K562 (cell line): ENCODE measurements around the gene FOXP3. TPM values are rescaled to one million over a fixed set of nuclear protein-coding genes. Genes with fewer than 3 reads are reported as not detected.

Experiments used
- ARNT ChIP-seq, 2 experiments: fragments of 450-650 bp; IDR thresholded peaks; 2 replicates each; pipeline ENCODE4 v1.6.1; 2016; ENCODE audit warnings: mild to moderate bottlenecking in 1 of 2
- ATF4 ChIP-seq: fragments of 450-650 bp; formaldehyde crosslinking; IDR thresholded peaks from 2 replicates; pipeline ENCODE4 v1.4.0; 2022; ENCODE audit warnings: mild to moderate bottlenecking, moderate library complexity
- BCLAF1 ChIP-seq, 2 experiments: fragments of 450-650 bp in 1 of 2; IDR thresholded peaks; 2 replicates each; pipeline ENCODE4 v1.6.1; 2011 to 2017; ENCODE audit warnings: low read depth in 2 of 2, antibody characterized with exemption in 1 of 2, borderline replicate concordance in 1 of 2, low read length in 1 of 2, mild to moderate bottlenecking in 1 of 2, mixed read lengths in 1 of 2; ENCODE audit not compliant: control insufficient read depth in 1 of 2
- CC2D1A ChIP-seq: fragments of 450-650 bp; IDR thresholded peaks from 2 replicates; pipeline ENCODE4 v1.6.1; 2017; ENCODE audit warnings: mild to moderate bottlenecking
- ELF2 ChIP-seq: fragments of 250-450 bp; sonication (Bioruptor Pico); IDR thresholded peaks from 2 replicates; pipeline ENCODE4 v1.5.0; 2021; ENCODE audit warnings: mild to moderate bottlenecking
- KLF10 ChIP-seq: fragments of 250-450 bp; sonication (Bioruptor Pico); IDR thresholded peaks from 2 replicates; pipeline ENCODE4 v1.6.1; 2021; ENCODE audit warnings: matching md5 sums
- MEF2A ChIP-seq: IDR thresholded peaks from 2 replicates; pipeline ENCODE4 v1.6.1; 2011; ENCODE audit warnings: low read depth, mild to moderate bottlenecking, low read length, moderate library complexity; ENCODE audit not compliant: control insufficient read depth
- RBM25 ChIP-seq: fragments of 200-400 bp; formaldehyde crosslinking; IDR thresholded peaks from 2 replicates; pipeline ENCODE4 v1.6.1; 2018; ENCODE audit warnings: low read length, low read depth, moderate library complexity; ENCODE audit not compliant: severe bottlenecking
- SP2 ChIP-seq: IDR thresholded peaks from 2 replicates; pipeline ENCODE4 v1.6.1; 2011; ENCODE audit warnings: mild to moderate bottlenecking, low read depth, low read length, moderate library complexity; ENCODE audit not compliant: poor library complexity, severe bottlenecking; ENCODE audit errors: extremely low read depth
- TCF7L2 ChIP-seq: fragments of 150-350 bp; IDR thresholded peaks from 2 replicates; pipeline ENCODE4 v1.6.1; 2016; ENCODE audit warnings: low read depth, mild to moderate bottlenecking, low read length, moderate library complexity
- ZNF121 ChIP-seq: sonication (generic); formaldehyde crosslinking; conservative IDR thresholded peaks from 2 replicates; pipeline ENCODE4 v1.8.0; 2022; ENCODE audit warnings: missing genetic modification reagents
- ZNF124 ChIP-seq: sonication (generic); formaldehyde crosslinking; IDR thresholded peaks from 2 replicates; pipeline ENCODE4 v1.8.1; 2022; ENCODE audit warnings: missing genetic modification reagents
- ZNF318 ChIP-seq, 2 experiments: fragments of 450-650 bp; IDR thresholded peaks; 2 replicates each; pipeline ENCODE4 v1.6.1; 2016; ENCODE audit warnings: mild to moderate bottlenecking in 2 of 2, borderline replicate concordance in 1 of 2, low read depth in 1 of 2, moderate library complexity in 1 of 2
- ZNF511 ChIP-seq: sonication (generic); formaldehyde crosslinking; IDR thresholded peaks from 2 replicates; pipeline ENCODE4 v1.8.0; 2022; ENCODE audit warnings: mild to moderate bottlenecking, missing genetic modification reagents
- ZNF76 ChIP-seq: fragments of 250-450 bp; sonication (Bioruptor Pico); IDR thresholded peaks from 2 replicates; pipeline ENCODE4 v1.4.0; 2020; ENCODE audit warnings: mild to moderate bottlenecking, moderate library complexity, borderline replicate concordance
- ZNF766 ChIP-seq: fragments of 200-800 bp; sonication (Bioruptor generic); conservative IDR thresholded peaks from 2 replicates; pipeline ENCODE4 v1.6.1; 2016; ENCODE audit warnings: missing genetic modification characterization, missing compliant biosample characterization
- polyA plus RNA-seq, 8 experiments: library from polyadenylated mRNA; depleted of rRNA in 4 of 8; stranded (reverse) in 5 of 8; unstranded in 3 of 8; fragments of >200 nt; fragmentation: Nextera tagmentation in 2 of 8; fragmentation: Illumina TruSeq in 1 of 8; extraction: Ambion mirVana in 2 of 8; extraction: Trizol in 1 of 8; gene quantifications; 2 replicates each; pipeline versions ENCODE4 v1.2.1 to v1.2.3, GENCODE V29; 2011 to 2014; ENCODE audit warnings: inconsistent platforms in 1 of 8, missing spikeins in 1 of 8
- total RNA-seq, 7 experiments: library from RNA; depleted of rRNA in 6 of 7; stranded (reverse); fragments of >200 nt in 6 of 7; fragmentation: Illumina TruSeq in 2 of 7; extraction: Trizol in 2 of 7; gene quantifications; 2 replicates each; pipeline versions ENCODE4 v1.2.1 to v1.2.3, GENCODE V29; 2011 to 2021; ENCODE audit warnings: low replicate concordance in 1 of 7

The FOXP3 gene
- total and polyA plus RNA-seq, 9 of the 15 experiments (the other 6 are each of a cell fraction or from before 2014, with no cell fraction given) = 0.04 to 0.24 (median 0.07) TPM; not detected in 4

- TF ChIP-seq RBM25 (no peak), ELF2 (CRISPR knock-in tag) (no peak), SP2 (no peak), BCLAF1 (IDR thresholded peaks at IDR 0.05; ENCODE audit: borderline replicate concordance in 1 of 2, control insufficient read depth in 1 of 2, low read depth in 2 of 2, low read length in 1 of 2) (no peak), ZNF511 (no peak), TCF7L2 (no peak), ZNF76 (CRISPR knock-in tag) (no peak), ARNT (IDR thresholded peaks at IDR 0.05) (peak; percentile 97 to 98), ZNF766 (CRISPR knock-in tag) (no peak), KLF10 (CRISPR knock-in tag) (no peak), ZNF121 (CRISPR knock-in tag) (no peak), CC2D1A (peak; percentile 99), ATF4 (no peak), ZNF318 (IDR thresholded peaks at IDR 0.05; ENCODE audit: borderline replicate concordance in 1 of 2, low read depth in 1 of 2) (no peak), MEF2A (no peak), ZNF124 (no peak)
Observed at GRCh38 chrX:49244207-49244606, 20.3 kb downstream of the FOXP3 start (continued).
